T1000 (cell line): ENCODE results near the gene NOTCH3.

Source experiments
- DNase-seq: peaks from one replicate; lab custom pipeline; 2025; ENCODE audit warnings: mixed read lengths; lab: John Stamatoyannopoulos, UW

NOTCH3 gene

DNA sequence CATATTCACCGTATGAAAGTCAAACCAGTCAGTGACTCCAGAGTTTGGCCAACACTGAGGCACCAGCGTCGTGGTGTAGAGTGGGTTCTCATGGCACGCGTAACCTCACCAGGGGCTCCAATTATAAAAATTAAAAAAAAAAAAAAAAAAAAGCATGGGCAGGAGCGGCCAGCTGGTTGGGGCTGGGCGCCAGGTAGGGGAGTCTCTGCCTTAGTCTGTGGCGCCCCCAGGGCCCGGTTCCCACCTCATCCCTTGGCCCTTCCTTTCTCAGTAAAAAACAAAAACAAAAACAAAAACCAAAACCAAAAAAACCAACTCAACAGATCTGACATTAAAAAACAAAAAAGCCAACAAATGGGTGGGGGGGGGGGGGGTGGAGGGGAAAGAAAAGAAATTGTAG, 36.1 kb upstream of the NOTCH3 start:
- no peak for DNase-seq

DNA sequence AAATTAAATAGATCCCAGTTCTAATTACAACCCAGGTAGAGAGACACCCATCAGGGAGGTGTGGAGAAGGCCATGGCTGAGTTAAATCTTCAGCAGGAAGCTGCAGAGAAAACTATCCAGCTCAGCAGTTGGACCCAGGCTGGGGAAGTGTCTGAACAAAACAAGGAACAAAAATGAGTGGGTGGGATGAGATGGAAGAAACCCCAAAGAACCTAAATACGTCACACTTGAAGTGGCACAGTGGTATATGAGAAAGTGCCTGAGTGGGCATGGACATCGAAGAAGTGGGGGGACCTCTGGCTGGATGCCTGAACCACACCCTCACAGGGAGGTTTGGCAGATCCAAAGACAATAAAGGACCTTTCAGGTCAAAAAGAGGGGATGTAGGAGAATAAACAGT, 35.0 kb upstream of the NOTCH3 start:
- DNase-seq = no peak

GRCh38 chr19:15234431-15235130, 33.8 kb upstream of the NOTCH3 start:
- no peak for DNase-seq

- DNase-seq = no peak
These were observed 30.5 kb upstream of the NOTCH3 start for GRCh38 chr19:15231271-15231670.

GRCh38 chr19:15227261-15227660, 26.5 kb upstream of the NOTCH3 start:
- no peak for DNase-seq

DNA sequence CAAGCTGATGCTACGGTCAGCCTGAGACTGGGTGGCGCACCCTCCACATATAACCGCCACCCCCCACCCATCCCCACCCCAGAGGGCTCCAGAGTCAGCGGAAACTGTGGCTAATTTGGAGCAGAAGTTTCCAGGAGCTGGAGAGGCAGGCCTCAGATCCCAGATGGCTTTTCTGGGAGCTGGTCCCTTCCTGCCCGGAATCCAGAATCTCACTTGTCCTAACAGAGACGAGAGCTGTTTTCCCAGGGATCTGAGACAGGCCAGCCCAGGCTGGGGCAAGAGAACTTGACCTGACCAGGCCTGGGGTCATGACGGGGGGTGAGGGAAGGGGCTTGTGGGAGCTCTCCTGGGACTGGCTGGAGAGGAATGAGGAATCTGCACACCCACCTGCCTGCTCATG, 25.0 kb upstream of the NOTCH3 start:
- no peak for DNase-seq

- DNase-seq = no peak
These were observed 23.0 kb upstream of the NOTCH3 start for GRCh38 chr19:15223649-15224361.

DNA sequence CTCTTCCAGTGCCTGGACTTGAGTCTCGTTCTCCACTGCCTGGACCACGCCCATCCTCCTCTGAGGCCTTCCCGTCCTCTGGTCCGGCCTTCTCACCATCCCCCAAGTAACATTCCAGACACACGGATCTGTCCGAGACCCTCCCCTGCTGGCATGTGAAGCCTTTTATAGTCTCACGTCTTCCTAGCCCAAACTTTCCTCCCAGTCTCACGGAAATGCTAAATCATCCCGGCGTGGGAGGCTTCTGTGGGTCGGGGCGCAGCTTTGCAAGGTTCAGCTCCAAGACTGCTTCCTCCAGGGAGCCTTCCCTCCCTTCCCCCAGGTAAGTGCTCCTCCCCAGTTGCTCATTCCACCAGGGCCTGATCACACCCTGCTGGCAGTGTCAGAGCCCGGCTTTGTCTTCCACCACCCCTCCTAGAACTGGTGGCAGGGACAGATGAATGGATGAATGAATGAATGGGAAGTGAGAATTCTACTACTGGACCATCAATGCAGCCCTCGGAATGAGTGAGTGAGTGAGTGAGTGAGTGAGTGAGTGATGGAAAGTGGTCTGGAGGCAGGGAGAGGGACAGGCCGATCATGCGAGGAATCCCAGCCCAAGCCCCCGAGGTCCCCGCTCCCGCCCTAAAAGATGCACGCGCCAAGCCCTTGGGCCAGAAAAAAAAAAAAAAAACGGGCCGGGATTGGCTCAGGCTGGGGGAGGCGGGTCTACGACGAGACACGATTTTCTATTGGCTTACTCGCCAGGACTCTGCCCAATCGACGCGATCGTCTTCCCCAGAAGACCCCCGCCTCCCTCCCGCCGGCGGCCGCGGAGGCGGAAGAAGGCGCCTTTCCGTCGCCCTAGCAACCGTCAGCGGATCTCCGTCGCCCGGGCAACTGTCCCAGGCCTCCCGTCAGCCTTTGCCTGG, 22.2 kb upstream of the NOTCH3 start:
- DNase-seq = peak; percentile 88

DNA sequence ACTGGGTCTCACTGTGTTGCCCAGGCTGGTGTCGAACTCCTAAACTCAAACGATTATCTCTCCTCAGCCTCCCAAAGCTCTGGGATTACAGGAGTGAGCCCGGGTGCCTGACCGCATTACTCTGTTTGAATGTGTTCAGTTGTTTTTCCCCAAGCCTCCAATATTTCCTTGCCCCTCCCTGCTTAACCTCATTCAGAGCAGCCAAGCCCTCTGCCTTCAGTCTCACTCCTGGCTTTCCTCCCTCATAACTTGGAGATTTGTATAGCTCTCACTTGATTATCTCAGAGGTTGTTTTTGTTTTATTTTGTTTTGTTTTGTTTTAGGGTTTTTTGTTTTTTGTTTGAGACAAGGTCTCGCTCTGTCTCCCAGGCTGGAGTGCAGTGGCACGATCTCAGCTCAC, 20.0 kb upstream of the NOTCH3 start:
- DNase-seq = no peak

DNA sequence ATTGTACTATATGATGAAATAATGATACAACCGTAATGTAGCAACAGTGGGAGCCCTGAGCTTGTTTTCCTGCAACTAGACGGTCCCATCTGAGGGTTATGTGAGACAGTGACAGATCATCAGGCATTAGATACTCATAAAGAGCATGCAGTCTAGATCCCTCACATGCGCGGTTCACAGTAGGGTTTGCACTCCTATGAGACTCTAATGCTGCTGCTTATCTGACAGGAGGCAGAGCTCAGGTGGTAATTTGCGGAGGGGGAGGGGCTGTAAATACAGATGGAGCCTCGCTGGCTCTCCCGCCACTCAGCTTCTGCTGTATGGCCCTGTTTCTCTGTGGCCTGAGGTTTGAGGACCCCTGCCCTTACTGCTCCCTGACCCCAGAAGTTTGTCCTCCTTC, 17.7 kb upstream of the NOTCH3 start:
- DNase-seq = no peak

DNA sequence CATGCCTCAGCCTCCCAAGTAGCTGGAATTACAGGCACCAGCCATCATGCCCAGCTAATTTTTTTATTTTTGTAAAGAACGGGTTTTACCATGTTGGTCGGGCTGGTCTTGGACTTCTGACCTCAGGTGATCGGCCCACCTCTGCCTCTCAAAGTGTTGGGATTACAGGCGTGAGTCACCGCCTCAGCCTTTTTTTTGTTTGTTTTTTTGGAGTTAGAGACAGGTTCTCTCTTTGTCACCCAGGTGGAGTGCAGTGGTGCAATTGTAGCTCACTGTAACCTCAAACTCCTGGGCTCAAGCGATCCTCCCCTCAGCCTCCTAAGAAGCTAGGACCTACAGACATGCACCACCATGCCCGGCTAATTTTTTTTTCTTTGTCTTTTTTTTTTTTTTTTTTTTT, 15.6 kb upstream of the NOTCH3 start:
- no peak for DNase-seq

GRCh38 chr19:15213715-15214381, 13.1 kb upstream of the NOTCH3 start:
- DNase-seq = no peak

DNA sequence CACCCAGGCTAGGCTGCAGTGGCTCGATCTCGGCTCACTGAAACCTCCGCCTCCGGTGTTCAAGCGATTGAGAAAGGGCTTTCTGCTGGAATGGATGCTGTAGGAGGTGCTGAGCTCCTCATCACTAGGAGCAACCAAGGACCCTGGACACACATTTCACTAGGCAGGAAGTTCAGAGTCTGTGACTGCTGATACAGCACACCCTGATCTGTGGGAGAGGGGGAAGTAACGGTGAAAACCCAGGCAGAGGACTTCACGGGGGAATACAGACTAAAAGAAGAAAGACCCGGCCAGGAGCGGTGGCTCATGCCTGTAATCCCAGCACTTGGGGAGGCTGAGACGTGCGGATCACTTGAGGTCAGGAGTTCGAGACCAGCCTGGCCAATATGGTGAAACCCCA, 11.9 kb upstream of the NOTCH3 start:
- no peak for DNase-seq

DNA sequence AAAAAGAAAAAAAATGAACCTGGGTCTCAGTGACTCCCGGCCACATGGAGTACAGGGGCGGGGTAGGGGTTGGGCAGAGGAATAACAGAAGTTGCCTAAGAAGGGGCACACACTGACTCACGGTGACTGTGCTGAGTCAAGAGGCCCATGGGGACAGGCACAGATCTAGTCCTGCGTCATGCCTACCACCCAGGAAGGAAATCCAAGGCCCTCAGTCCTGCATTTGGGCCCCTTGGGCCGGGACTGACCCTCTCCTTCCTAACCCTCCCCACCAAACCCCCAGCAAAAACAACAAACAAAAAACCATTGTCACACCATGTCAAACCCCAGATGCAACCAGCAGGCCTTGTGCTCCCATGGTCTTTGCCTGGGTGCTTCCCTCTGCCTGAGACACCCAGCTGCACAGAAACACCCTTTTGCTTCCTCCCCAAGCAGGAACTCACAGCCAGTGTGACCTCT, 9.6 kb upstream of the NOTCH3 start:
- peak; percentile 79 for DNase-seq

DNA sequence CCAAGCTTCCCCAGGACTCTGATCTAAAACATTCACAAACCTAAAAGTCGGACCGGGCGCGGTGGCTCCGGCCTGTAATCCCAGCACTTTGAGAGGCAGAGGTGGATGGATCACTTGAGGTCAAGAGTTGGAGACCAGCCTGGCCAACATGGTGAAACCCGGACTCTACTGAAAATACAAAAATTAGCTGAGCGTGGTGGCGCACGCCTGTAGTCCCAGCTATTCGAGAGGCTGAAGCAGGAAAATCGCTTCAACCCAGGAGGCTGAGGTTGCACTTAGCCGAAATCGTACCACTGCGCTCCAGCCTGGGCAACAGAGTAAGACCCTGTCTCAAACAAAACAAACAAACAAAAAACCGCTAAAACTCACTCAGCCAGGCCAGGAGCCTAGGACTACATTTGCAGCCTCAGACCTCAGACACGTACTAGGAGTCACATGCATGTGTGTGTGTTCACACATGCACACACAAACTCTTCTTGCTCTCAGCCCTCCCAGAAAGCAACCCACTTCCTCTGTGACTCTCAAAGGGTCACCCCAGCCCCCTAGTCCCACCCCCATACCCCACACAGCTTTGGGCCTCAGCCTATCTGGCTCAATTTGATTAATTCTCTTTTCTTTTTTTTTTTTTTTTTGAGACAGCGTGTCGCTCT, 704 bp upstream of the NOTCH3 start:
- DNase-seq = no peak

DNA sequence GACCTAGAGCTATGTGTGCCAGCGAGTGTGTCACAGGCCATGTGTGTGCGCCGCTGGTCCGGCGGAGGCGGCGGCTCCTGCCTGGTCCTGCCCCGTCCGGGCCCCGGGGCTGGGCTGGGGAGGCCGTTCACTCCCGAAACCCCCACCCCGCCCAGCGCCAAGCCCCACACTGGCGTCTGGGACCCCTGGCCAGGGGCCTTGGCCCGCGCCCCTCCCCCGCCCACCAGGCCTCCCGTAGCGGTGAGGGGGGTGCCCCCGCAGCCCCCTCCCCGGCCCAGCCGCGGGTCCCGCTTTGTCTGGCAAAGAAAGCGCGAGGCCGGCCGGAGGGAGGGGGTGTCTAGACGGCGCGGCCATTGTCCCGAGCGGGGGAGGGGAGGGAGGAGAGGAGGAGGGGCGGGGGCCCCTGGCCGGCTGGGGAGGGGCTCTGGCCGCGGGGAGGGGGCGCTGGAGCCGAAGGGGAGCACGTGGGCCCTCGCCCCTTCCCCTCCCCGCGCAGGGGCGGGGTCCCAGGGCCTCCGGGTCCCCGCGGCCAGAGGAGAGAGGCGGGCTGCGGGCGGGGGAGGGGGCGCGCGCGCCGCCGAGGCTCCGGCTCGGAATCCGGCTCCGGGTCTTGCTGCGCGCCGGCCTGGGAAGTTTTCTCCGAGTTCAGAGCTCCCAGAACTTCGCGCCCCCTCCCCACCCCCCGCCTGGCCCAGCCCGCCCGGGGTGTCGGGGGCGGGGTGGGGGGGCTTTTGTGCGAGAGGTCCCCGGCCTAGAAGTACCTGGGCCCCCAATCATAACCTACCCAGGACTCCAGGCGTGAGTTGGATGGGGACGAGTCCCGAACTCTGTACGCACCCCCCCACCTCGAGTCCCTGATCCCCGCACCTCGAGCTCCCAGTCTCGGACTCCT, 888 bp downstream of the NOTCH3 start:
- DNase-seq = no peak

DNA sequence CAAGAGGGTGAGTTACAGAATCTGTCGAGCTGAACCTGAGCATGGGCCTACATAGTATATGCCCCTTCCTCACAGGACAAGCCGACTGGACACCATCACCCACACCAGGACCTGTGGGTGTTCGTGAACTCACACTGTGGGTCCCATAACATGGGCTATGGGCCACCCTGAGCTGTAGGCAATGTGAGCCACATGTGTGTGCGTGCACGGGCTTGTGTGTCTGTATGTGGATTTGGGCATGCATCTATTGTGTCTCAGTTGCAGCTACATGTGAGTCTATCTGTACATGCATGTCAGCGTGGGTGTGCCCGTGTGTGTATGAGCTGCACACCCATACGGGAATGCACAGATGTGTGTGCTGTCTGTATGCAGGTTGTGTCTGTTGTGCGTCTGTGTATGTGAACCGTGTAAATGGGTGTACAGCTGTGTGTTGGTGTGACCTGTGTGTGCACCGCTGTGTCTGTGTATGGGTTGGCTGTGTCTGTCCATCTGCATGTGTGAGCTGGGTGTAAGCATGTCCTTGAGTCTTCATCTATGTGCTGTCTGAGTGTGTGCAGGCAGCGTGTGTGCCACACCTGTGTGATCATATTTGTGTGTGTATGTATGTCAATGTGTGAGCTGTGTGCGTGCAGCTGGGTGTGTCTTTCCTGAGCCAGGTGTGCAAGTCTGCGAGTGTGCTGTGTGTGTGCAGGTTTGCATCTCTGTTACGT, 1.7 kb downstream of the NOTCH3 start:
- no peak for DNase-seq

DNA sequence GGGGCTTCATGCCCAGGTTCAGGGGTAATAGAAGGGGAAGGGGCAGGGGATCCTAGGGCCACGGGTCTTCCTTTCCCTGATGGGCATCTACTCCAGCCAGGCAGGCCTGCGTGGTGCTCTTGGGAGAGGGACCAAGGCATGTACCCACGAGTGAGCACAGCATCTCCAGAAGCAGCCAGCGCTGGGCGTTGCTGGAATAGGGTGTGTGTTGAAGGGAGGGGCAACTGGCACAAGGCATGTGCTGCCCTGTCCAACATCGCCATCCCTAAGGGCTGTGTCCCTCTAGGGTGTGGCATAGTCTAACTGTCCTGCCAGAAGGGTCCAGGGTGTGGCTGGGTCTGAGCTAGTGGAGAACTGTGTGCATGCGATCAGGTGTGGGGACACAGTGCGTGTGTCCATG, 2.9 kb downstream of the NOTCH3 start:
- no peak for DNase-seq

DNA sequence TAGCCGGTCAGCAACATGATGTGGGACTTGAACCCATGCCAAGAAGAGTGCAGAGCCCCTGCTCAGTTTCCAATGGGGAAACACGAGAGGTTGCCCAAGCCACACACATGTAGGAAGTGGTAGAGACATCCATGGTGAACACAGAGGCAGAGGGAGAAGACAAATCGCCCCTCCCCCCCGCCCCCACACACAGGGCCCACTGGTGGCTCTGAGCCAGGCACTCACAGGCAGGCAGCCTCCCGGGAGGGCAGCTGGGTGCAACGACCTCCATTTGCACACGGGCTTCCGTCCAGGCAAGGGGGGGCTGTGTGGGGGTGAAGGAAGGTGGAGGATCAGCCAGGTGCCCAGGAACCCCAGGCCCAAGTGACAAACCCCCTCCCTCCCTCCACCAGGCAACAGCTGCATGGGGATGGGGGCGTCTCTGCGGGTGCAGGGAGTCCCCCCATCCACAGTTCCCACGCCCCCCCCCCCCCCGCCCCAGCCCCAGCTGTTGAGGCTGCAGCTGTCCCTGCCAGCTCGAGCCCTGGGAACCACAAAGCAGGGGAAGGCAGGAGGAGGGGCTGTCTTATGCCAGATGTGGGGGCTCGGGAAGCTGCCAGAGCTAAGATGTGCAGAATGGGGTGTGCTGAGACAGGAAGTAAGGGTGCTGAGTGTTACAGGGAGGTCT, 3.4 kb downstream of the NOTCH3 start:
- DNase-seq = no peak
